NB4 (cell line): Measurements from ENCODE around the gene EMC6.

ENCODE experiments used
- CTCF ChIP-seq: IDR thresholded peaks from one replicate; pipeline ENCODE4 v1.5.1; 2012; ENCODE audit warnings: low read depth, low read length
- POLR2A ChIP-seq: IDR thresholded peaks from 2 replicates; pipeline ENCODE4 v1.6.1; 2011; ENCODE audit warnings: mild to moderate bottlenecking; ENCODE audit not compliant: insufficient read length; ENCODE audit errors: extremely low read depth

- TF ChIP-seq CTCF (no peak), POLR2A (no peak)
Observed at GRCh38 chr17:3679531-3680126, 11.0 kb downstream of the EMC6 start.
